Vagina (tissue), 2 donors: ENCODE results near the gene SDK2. TPM values are rescaled to one million over a fixed set of nuclear protein-coding genes. Genes with fewer than 3 reads are reported as not detected.

Experiments used
- DNase-seq, 2 donors: peaks; one replicate each; pipeline ENCODE4 v3.0.0-alpha.2; 2017; ENCODE audit errors: extremely low spot score in 2 of 2
- H3K27ac ChIP-seq: fragments of 200-600 bp; sonication (generic); one replicate; pipeline ENCODE4 v1.5.1; 2019
- H3K27me3 ChIP-seq: fragments of 200-600 bp; sonication (generic); one replicate; pipeline ENCODE4 v1.5.1; 2019
- H3K36me3 ChIP-seq, 2 donors: fragments of 200-600 bp; sonication (generic); one replicate each; pipeline ENCODE4 v1.5.1; 2017 to 2019
- H3K4me1 ChIP-seq: fragments of 200-600 bp; sonication (generic); one replicate; pipeline ENCODE4 v1.5.1; 2019
- H3K4me3 ChIP-seq, 2 donors: fragments of 200-600 bp; sonication (generic); 1 replicate in 1 of 2; 2 replicates in 1 of 2; pipeline ENCODE4 v1.5.1; 2016 to 2019
- H3K9me3 ChIP-seq: fragments of 200-600 bp; sonication (generic); one replicate; pipeline ENCODE4 v1.5.1; 2019
- CTCF ChIP-seq, 3 experiments: fragments of 450-650 bp in 2 of 3; fragments of 200-600 bp in 1 of 3; sonication (generic) in 1 of 3; IDR thresholded peaks; one replicate each; pipeline ENCODE4 v1.5.1; 2017 to 2019; ENCODE audit warnings: antibody characterized with exemption in 3 of 3, mild to moderate bottlenecking in 2 of 3, moderate library complexity in 2 of 3
- POLR2A ChIP-seq, 2 donors: fragments of 450-650 bp; IDR thresholded peaks; one replicate each; pipeline ENCODE4 v1.6.1; 2017; ENCODE audit warnings: antibody characterized with exemption in 2 of 2, mild to moderate bottlenecking in 2 of 2, moderate library complexity in 2 of 2
- POLR2AphosphoS5 ChIP-seq, 2 donors: sonication (generic); formaldehyde crosslinking; IDR thresholded peaks; one replicate each; pipeline ENCODE4 v1.9.0; 2017; ENCODE audit warnings: antibody characterized with exemption in 2 of 2, mild to moderate bottlenecking in 2 of 2, low read depth in 1 of 2; ENCODE audit not compliant: insufficient read depth in 1 of 2
- intact Hi-C: fragments of 100-400 bp; cut with DNase I; formaldehyde crosslinking; loops from one replicate; pipeline ENCODE4 v1.15.1; 2023
- total RNA-seq: library from RNA; depleted of rRNA; stranded (reverse); fragments of >200 nt; gene quantifications from one replicate; pipeline ENCODE4 v1.2.3, GENCODE V29; 2016

SDK2 gene
- total RNA-seq, 1 donor from 2014 or later = 1.7 TPM

GRCh38 chr17:73552300-73553048, 91.8 kb downstream of the SDK2 start:
- Histone ChIP-seq H3K27me3 (no peaks in the 10 kb centered on the region), H3K27ac (no peak overlapping the region), H3K4me3 (peak overlapping the region; percentile 21 to 31), H3K4me1 (no peaks in the 10 kb centered on the region), H3K9me3 (no peaks in the 10 kb centered on the region), H3K36me3 (no peaks in the 10 kb centered on the region)
- no peak for DNase-seq
- intact Hi-C loops = no loop called here
- TF ChIP-seq CTCF (IDR thresholded peaks at IDR 0.05) = no peak
- no peak for TF ChIP-seq POLR2AphosphoS5 (IDR thresholded peaks at IDR 0.05; ENCODE audit: insufficient read depth in 1 of 2, low read depth in 1 of 2)
- no peak for TF ChIP-seq POLR2A (IDR thresholded peaks at IDR 0.05)

DNA sequence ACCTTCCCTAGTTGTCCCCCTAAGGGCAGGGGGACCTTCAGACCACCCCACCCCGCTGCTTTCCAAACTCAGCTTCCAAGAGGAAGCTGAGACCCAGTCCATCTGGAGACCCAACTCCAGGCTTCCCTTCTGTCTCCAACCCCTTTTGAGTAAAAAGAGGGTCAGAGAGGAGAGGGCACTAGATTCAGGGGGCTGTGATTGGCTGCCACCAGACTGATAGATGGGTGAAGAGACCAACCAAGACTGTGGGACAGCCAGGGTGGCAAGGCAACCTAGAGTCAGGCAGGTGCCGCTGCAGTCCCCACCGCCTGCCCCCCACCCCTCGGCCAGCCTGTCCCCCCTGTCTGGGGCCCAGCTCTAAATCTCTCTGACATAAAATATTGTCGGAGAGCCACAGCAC, 92.5 kb downstream of the SDK2 start:
- no peak for TF ChIP-seq POLR2A (IDR thresholded peaks at IDR 0.05)
- TF ChIP-seq POLR2AphosphoS5 (IDR thresholded peaks at IDR 0.05; ENCODE audit: insufficient read depth in 1 of 2, low read depth in 1 of 2) = no peak
- no peak for TF ChIP-seq CTCF (IDR thresholded peaks at IDR 0.05)
- intact Hi-C loops = no loop called here
- H3K27me3 ChIP-seq = no peaks in the 10 kb centered on the region
- no peak overlapping the region for H3K27ac ChIP-seq
- no peaks in the 10 kb centered on the region for H3K36me3 ChIP-seq
- peaks cover 6% of the 10 kb centered on the region for H3K4me1 ChIP-seq
- peak overlapping the region; percentile 21 to 31 for H3K4me3 ChIP-seq
- no peak for DNase-seq
- H3K9me3 ChIP-seq = no peaks in the 10 kb centered on the region

- Histone ChIP-seq H3K9me3 (no peaks in the 10 kb centered on the region), H3K36me3 (no peaks in the 10 kb centered on the region), H3K27me3 (no peaks in the 10 kb centered on the region), H3K4me1 (peaks cover 11% of the 10 kb centered on the region), H3K4me3 (no peak overlapping the region), H3K27ac (no peak overlapping the region)
- intact Hi-C loops = no loop called here
- TF ChIP-seq CTCF (IDR thresholded peaks at IDR 0.05) = no peak
- TF ChIP-seq POLR2AphosphoS5 (IDR thresholded peaks at IDR 0.05; ENCODE audit: insufficient read depth in 1 of 2, low read depth in 1 of 2) = no peak
- TF ChIP-seq POLR2A (IDR thresholded peaks at IDR 0.05) = no peak
- no peak for DNase-seq
Observed at GRCh38 chr17:73551144-73551543, 93.1 kb downstream of the SDK2 start.

GRCh38 chr17:73550556-73550955, 93.7 kb downstream of the SDK2 start:
- Histone ChIP-seq H3K9me3 (no peaks in the 10 kb centered on the region), H3K4me1 (peaks cover 11% of the 10 kb centered on the region), H3K4me3 (no peak overlapping the region), H3K27me3 (no peaks in the 10 kb centered on the region), H3K36me3 (no peaks in the 10 kb centered on the region), H3K27ac (no peak overlapping the region)
- intact Hi-C loops = no loop called here
- DNase-seq = no peak
- TF ChIP-seq POLR2A (IDR thresholded peaks at IDR 0.05) = no peak
- no peak for TF ChIP-seq POLR2AphosphoS5 (IDR thresholded peaks at IDR 0.05; ENCODE audit: insufficient read depth in 1 of 2, low read depth in 1 of 2)
- no peak for TF ChIP-seq CTCF (IDR thresholded peaks at IDR 0.05)

- Histone ChIP-seq H3K4me1 (peaks cover 11% of the 10 kb centered on the region), H3K9me3 (no peaks in the 10 kb centered on the region), H3K4me3 (no peak overlapping the region), H3K27ac (no peak overlapping the region), H3K36me3 (no peaks in the 10 kb centered on the region), H3K27me3 (no peaks in the 10 kb centered on the region)
- intact Hi-C loops = no loop called here
- TF ChIP-seq POLR2AphosphoS5 (IDR thresholded peaks at IDR 0.05; ENCODE audit: insufficient read depth in 1 of 2, low read depth in 1 of 2) (no peak), POLR2A (IDR thresholded peaks at IDR 0.05) (no peak), CTCF (IDR thresholded peaks at IDR 0.05) (no peak)
- DNase-seq = no peak
Observed at GRCh38 chr17:73549841-73550430, 94.3 kb downstream of the SDK2 start.
